ENCODE data around the gene DSCAML1.

Gene DSCAML1

GRCh38 chr11:117594721-117595120 is 202.3 kb downstream of the DSCAML1 start:
- in situ Hi-C loops (cut with MboI; ENCODE audit: low sequenced_read_pairs) = no loop called here

DNA sequence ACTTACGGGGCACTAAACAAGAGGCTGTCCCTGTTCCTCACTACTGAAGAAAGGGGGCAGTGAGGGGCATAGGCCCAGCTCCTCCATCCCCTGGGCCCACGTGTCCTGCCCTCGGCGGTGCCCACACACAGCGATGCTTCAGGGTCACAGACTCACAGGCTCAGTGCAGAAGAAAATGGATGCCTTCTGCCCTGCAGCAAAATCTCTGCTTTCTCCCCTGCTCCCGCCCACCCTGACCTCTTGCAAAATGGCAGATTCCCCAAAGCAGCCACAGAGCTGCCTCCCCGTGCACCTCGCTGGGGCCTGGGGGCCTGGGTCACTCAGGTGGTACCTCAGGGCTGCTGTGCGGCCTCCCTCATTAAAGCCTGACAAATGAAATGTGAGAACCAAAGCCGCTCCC is 204.0 kb downstream of the DSCAML1 start:
- in situ Hi-C loops (cut with MboI; ENCODE audit: low sequenced_read_pairs) = no loop called here

GRCh38 chr11:117591316-117592039 is 205.5 kb downstream of the DSCAML1 start:
- in situ Hi-C loops (cut with MboI; ENCODE audit: low sequenced_read_pairs) = no loop called here

DNA sequence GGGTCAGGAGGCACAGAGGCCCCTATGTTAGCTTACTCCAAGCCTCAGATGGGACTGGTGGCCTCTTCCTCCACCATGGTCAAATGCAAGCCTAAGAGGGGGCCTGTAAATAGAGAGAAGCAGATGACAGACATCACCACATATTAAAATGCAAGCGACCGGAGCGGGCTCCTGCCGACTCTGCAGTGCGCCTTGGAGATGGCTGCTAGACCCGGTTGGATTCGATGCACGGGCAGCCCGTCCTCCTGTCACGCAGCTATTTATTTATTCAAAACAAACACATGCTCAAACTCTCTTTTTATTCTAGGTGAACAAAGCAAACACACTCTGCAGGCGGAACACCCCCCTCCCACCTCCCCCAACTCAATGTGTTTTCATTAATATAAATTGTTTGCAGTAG is 208.0 kb downstream of the DSCAML1 start:
- in situ Hi-C loops (cut with MboI; ENCODE audit: low sequenced_read_pairs) = no loop called here

DNA sequence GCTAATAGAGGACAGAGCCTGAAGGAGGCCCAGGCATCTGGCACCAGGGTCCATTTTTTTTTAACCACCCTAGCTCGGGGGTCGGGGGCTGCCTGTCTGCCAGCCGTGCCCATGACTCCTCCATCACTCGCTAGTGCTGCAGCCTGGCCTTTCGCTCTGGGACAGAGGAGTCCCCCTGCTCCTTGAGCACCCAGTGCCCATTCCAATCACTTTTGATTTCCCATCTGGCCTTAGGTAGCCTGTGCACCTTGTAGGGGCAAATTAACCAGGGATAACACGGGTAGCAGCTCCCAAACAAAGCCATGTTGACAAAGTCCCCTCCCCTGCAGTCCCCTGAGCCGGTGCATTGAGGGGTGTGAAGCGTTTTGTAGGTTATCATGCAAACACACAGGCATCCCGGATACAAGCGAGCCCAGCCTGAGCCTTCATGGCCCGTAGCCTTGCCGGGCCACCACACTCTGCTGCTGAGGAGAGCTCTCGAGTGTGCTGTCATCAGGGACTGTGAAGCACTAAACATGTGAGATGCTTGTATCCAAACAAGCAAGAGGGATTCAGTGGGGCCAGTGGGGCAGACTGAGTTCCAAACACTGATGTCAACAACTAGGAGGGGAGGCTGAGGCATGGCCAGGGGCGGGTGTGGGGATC is 208.7 kb downstream of the DSCAML1 start:
- in situ Hi-C loops (cut with MboI; ENCODE audit: low sequenced_read_pairs) = no loop called here

GRCh38 chr11:117587416-117587815 is 209.6 kb downstream of the DSCAML1 start:
- in situ Hi-C loops (cut with MboI; ENCODE audit: low sequenced_read_pairs) = no loop called here

DNA sequence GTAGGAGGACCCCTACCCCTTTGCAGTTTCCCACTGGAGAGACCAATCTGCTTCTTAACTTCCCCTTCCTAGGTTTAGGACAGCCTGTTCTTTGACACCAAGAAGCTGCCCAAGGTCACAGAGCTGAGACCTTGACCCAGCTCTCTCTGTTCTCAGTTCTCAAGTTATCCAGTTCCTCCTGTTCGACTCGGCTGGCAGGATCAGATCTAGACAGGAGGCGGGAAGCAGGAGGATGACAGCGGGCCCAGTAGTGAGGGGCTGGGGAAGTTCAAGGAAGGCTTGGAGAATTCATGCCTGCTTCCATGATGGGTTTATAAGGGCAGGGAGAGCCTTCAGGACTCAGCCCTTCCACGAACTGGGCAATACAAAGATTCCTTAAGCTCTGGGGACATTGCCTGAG is 210.6 kb downstream of the DSCAML1 start:
- in situ Hi-C loops (cut with MboI; ENCODE audit: low sequenced_read_pairs) = no loop called here

DNA sequence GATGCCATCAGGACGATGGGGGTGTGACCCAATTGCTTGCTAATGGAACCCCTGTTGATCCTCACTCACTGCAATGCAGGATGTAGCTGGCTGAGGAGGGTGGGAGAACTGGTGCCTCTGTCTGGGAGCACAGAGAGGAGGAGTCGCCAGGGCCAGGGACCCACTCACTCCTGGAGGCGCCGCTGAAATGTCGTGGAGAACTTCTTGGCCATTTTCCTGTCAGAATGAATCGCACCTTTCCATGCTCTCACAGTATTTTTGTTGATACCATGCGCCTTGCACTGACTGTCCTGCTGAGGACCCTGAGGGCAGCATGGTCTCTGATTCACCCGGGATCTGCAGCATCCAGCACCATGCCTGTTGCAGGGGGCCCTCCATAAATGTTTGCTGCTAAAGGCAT is 211.4 kb downstream of the DSCAML1 start:
- in situ Hi-C loops (cut with MboI; ENCODE audit: low sequenced_read_pairs) = no loop called here

GRCh38 chr11:117584056-117584830 is 212.8 kb downstream of the DSCAML1 start:
- in situ Hi-C loops (cut with MboI; ENCODE audit: low sequenced_read_pairs) = no loop called here

GRCh38 chr11:117583063-117583801 is 213.8 kb downstream of the DSCAML1 start:
- in situ Hi-C loops (cut with MboI; ENCODE audit: low sequenced_read_pairs) = no loop called here

- in situ Hi-C loops (cut with MboI; ENCODE audit: low sequenced_read_pairs) = no loop called here
These were observed 214.6 kb downstream of the DSCAML1 start for GRCh38 chr11:117582433-117582832.

DNA sequence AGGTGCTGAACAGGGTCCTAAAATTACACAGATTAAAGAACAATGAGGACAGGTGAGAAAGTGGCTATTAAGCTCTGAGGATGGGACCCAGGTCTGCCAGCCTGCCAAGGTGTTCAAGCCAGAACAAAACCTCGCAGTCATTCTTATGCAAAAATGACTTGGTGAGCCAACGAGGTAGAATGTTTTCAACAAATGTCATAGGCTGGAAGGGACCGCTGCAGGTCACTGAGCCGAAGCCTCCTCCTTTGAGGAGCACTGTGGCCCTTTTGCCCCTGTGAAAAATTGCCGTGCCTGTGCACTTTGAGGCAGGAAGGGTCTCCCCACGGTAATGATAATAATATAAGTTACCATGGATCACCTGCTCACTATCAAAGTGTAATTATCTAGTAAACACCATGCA is 216.2 kb downstream of the DSCAML1 start:
- in situ Hi-C loops (cut with MboI; ENCODE audit: low sequenced_read_pairs) = no loop called here

DNA sequence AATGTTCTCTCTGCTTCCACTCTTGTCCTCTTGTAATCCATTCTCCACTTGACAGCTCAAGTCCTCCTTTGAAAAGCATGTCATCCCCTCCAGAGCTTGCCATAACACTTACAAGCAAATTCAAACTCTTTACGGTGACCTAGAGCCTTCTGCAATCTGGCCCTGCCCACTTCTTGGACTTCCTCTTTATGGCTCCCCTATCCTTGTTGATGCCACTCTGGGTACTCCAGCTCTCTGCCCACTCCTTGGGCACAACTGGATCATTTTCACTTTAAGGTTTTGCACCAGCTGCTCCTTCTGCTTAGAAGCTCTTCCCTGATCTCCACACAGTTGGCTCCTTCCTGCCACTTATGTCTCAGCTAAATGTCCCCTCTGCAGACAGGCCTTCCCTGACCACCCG is 217.9 kb downstream of the DSCAML1 start:
- in situ Hi-C loops (cut with MboI; ENCODE audit: low sequenced_read_pairs) = no loop called here

DNA sequence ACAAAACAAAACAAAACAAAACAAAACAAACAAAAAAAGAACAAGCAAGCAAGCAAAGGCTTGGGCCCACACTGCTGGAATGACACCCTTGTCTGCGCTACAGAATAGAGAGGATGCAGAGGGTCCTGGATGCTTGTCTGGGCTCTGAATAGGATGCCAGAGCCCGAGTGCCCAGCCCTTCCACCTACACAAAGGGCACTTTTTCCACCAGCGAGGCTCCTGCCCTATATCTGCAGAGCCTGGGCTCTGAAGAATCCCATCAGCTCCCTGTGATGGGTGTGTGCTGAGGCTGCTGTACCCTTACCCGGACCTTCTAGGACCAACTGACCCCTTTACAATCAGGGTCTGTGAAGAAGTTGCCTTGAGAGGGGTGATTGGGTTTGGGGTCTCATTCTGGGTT is 221.2 kb downstream of the DSCAML1 start:
- in situ Hi-C loops (cut with MboI; ENCODE audit: low sequenced_read_pairs) = no loop called here

DNA sequence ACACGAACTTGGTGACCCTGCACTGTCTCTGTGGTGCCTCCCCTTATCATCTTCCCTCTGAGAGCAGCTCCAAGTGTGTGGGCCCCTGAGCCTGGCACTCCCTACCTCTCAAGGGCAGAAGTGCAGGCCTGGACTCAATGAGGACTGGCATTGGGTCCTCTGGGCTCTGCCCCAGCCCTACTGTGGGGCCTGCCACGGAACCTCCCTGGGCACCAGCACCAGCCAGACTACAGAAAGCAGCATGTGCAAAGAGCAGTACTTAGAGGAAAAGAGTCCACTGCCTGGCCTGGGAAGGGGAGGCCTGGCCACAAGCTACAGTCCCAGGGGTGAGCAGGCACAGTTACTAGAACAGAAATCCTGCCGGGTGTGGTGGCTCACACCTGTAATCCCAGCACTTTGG is 222.5 kb downstream of the DSCAML1 start:
- in situ Hi-C loops (cut with MboI; ENCODE audit: low sequenced_read_pairs) = no loop called here

GRCh38 chr11:117573326-117573725 is 223.7 kb downstream of the DSCAML1 start:
- in situ Hi-C loops (cut with MboI; ENCODE audit: low sequenced_read_pairs) = no loop called here

DNA sequence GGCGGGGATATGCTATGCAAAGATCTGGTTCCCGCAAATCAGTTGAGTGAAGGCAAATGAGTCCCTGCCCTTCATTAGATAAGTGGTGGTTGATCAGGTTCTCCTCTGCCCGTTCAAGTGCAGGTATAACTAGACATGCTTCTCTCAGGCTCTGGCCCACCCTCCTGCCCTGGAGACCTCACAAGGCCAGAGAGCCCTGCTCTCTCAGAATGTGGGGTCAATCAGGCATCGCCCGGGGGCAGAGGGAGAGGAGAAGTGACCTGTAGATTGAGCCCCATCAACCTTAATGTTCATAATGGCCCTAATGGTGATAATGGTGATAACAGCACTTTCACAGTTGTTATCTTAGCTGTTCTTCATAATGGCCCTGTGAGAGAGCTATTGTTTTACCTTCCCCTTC is 224.3 kb downstream of the DSCAML1 start:
- in situ Hi-C loops (cut with MboI; ENCODE audit: low sequenced_read_pairs) = no loop called here

GRCh38 chr11:117572129-117572528 is 224.9 kb downstream of the DSCAML1 start:
- in situ Hi-C loops (cut with MboI; ENCODE audit: low sequenced_read_pairs) = no loop called here

DNA sequence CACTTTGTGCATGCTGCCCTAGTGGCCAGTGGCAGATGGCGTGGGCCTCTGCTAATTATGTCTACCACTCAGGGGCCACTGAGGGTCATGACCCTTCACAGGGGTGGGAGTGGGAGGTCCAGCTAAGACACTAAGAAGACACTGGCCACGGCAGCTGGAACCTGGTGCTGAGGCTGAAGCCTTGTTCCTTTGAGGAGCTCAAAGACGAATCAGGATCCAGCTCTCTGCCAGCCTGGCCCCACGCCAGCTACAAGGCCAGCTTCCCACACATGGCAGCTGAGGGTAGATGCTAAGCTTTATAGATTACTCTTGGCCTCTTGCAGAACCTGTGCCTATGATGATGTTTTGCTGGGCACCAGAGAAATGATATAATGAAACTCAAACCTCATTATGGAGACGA is 226.3 kb downstream of the DSCAML1 start:
- in situ Hi-C loops (cut with MboI; ENCODE audit: low sequenced_read_pairs) = no loop called here

DNA sequence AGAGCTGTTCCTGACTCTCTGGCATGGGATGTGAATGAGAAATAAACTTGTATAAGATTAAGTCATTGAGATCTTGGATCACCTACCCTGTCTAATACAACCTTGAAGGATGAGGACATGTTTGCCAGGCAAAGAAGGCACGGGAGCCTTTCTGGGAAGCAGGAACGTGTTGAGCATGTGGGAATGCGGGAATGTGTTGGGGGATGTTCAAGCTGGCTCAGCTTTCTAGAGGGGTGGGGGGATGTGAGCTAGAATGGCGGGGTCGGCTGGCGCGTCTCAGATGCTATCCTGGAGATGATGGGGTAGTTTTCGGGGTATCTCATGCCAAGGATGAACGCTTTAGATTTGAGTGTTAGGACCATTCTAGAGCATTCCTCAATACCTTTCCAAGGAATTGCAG is 227.1 kb downstream of the DSCAML1 start:
- in situ Hi-C loops (cut with MboI; ENCODE audit: low sequenced_read_pairs) = no loop called here

DNA sequence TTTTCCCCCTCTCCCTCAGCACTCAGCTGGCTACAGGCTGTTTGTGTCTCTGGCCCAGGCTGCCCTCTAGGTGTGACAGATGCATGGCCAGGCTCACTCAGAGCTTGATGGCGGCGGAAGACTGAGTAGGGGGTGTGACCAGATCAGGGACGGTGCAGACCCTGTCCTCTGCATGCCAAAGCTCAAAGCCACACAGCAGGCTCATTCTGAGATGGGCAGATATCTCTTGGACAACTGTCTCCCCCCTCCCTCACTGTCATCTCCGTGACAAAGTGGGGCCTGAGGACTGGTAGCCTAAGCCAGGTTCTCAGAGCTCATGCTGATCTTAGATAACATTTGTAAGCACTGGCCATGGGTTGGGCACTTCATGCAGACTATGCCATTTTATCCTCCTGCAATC is 231.3 kb downstream of the DSCAML1 start:
- in situ Hi-C loops (cut with MboI; ENCODE audit: low sequenced_read_pairs) = no loop called here

Measured in hTERT RPE-1 (cell line).